ENCODE data around the gene HERPUD2.
"Not testable (repeated sequence)": the region's sequence is repeated elsewhere in the genome, so short reads cannot be mapped to it uniquely, and the experiment has no call there.

HERPUD2 gene

DNA sequence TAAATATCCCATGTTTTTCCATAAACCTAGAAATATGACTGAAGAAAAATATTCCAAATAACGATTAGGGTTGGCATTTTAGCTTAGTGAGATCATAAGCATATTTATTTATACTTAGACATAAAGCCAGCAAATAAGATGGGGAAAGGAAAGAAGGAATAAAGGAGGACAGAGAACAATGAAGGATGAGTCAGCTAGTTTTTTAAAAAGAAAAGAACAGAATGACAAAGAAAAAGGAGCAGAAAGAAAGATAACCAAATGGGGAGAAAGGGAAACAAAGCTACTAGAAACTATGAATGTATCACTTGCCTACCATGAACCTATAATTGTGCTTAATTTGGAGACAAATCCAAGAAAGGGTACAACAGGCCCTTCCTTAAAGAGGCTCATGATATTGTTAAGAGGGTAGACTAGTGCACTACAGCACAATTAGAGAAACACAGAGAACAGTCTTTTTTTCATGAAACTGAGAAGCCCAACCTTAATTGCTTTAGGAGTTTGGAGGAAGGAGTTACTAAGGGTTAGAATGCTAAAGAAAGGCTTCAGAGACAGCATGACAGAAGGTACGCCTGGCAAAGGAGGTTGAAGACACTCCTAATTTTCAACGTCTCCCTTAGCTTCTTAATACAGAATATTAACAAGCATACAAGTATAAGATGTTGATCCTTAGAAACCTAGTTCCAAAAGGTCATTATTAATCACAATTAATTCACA lies 23.9 kb downstream of the HERPUD2 start:
- DNase-seq (ENCODE audit: low spot score in 2 of 2) = no peak
- no peak overlapping the region for H3K4me3 Mint-ChIP-seq
- H3K27ac Mint-ChIP-seq = no peak overlapping the region
- no peak for ATAC-seq
- peaks cover 56% of the 10 kb centered on the region for H3K36me3 Mint-ChIP-seq
- H3K4me1 Mint-ChIP-seq = peaks cover 29% of the 10 kb centered on the region
- no peaks in the 10 kb centered on the region for H3K9me3 Mint-ChIP-seq

GRCh38 chr7:35660411-35660810 lies 34.5 kb downstream of the HERPUD2 start:
- DNase-seq (ENCODE audit: low spot score in 2 of 2); H3K27ac Mint-ChIP-seq; ATAC-seq; H3K4me3 Mint-ChIP-seq; H3K9me3 Mint-ChIP-seq: not testable (repeated sequence)
- H3K36me3 Mint-ChIP-seq = peaks cover 45% of the 10 kb centered on the region
- H3K4me1 Mint-ChIP-seq = peaks cover 39% of the 10 kb centered on the region

GRCh38 chr7:35658606-35659201 lies 36.2 kb downstream of the HERPUD2 start:
- Mint-ChIP-seq H3K27ac (peak overlapping the region; percentile 73), H3K36me3 (peaks cover 44% of the 10 kb centered on the region), H3K9me3 (peaks cover 6% of the 10 kb centered on the region), H3K4me3 (no peak overlapping the region), H3K4me1 (peaks cover 53% of the 10 kb centered on the region)
- DNase-seq (ENCODE audit: low spot score in 2 of 2) = no peak
- ATAC-seq = peak; percentile 93

GRCh38 chr7:35657125-35657524 lies 37.8 kb downstream of the HERPUD2 start:
- peaks cover 69% of the 10 kb centered on the region for H3K4me1 Mint-ChIP-seq
- peaks cover 46% of the 10 kb centered on the region for H3K36me3 Mint-ChIP-seq

GRCh38 chr7:35654558-35654957 lies 40.4 kb downstream of the HERPUD2 start:
- Mint-ChIP-seq H3K4me1 (peaks cover 89% of the 10 kb centered on the region), H3K27ac (peak overlapping the region; percentile 44), H3K36me3 (peaks cover 46% of the 10 kb centered on the region)
- ATAC-seq; H3K9me3 Mint-ChIP-seq; DNase-seq (ENCODE audit: low spot score in 2 of 2); H3K4me3 Mint-ChIP-seq: not testable (repeated sequence)

More at GRCh38 chr7:35657125-35657524, 37.8 kb downstream of the HERPUD2 start:
- Mint-ChIP-seq H3K9me3 (peaks cover 8% of the 10 kb centered on the region), H3K4me3 (no peak overlapping the region), H3K27ac (peak overlapping the region; percentile 65)
- ATAC-seq (peak; percentile 83), DNase-seq (ENCODE audit: low spot score in 2 of 2) (no peak)

DNA sequence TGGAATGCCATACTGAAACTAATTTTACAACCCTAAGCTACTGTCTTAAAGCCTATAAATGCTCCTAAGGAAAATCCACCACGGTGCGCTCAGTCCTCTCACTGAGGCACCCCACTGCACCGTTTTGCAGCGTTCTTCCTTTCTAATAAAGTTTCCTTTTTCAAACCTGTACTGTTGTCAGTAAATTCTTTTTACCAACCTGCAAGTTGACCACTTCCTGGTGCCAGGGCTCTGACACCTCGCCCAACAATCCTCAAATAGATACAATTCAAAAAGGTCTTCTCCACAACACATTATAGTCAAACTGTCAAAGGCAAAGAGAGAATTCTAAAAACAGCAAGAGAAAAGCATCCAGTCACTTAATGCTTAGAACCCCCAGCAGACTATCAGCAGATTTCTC lies 42.8 kb downstream of the HERPUD2 start:
- peak overlapping the region; percentile 86 for H3K27ac Mint-ChIP-seq
- peaks cover 33% of the 10 kb centered on the region for H3K36me3 Mint-ChIP-seq
- H3K9me3 Mint-ChIP-seq = peaks cover 8% of the 10 kb centered on the region
- H3K4me1 Mint-ChIP-seq = peaks cover 84% of the 10 kb centered on the region
- peak overlapping the region; percentile 65 for H3K4me3 Mint-ChIP-seq
- DNase-seq (ENCODE audit: low spot score in 2 of 2) (no peak), ATAC-seq (peak; percentile 77)

DNA sequence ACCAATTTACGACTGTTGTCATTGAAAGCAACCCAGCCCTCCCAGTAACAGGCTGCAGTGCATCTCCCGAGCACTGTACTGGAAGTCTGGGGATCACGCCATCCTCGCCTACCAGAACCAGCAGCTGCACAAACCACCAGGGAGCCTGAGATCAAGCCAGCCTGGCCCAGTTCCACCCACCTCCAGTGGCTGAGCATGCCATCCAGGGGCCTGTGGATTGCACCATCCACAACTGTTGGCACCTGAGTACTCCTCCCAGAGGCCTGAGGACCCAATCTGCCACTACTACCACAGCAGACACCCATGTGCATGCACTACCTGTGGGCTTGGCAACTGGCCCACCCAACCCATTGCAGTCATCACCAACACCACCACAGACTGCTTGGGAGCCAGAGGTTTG lies 44.2 kb downstream of the HERPUD2 start:
- Mint-ChIP-seq H3K36me3 (peaks cover 27% of the 10 kb centered on the region), H3K27ac (no peak overlapping the region), H3K9me3 (peaks cover 8% of the 10 kb centered on the region), H3K4me3 (no peak overlapping the region), H3K4me1 (peaks cover 81% of the 10 kb centered on the region)
- ATAC-seq (no peak), DNase-seq (ENCODE audit: low spot score in 2 of 2) (no peak)

GRCh38 chr7:35649711-35650110 lies 45.2 kb downstream of the HERPUD2 start:
- H3K9me3 Mint-ChIP-seq = peaks cover 6% of the 10 kb centered on the region
- H3K4me1 Mint-ChIP-seq = peaks cover 72% of the 10 kb centered on the region
- H3K27ac Mint-ChIP-seq = no peak overlapping the region
- DNase-seq (ENCODE audit: low spot score in 2 of 2) (no peak), ATAC-seq (no peak)
- H3K36me3 Mint-ChIP-seq = peaks cover 18% of the 10 kb centered on the region
- no peak overlapping the region for H3K4me3 Mint-ChIP-seq

DNA sequence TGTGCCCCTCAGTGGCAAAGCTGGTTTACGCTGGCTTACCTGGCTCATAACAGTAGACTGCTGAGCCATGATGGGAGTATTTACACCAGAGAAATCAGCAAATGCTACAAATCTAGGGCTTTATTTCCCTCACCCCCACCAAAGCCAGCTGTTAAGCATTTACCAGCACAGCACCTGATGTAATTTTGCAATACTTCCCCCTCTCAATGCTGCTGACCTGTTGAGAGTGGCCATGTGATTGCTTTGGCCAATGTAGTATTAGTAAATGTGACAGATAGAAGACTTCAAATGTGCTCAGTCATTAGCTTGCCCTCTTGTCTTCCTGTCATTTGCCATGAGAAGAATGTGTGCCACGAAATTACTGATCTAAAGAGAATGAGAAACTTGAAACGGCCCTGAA lies 46.6 kb downstream of the HERPUD2 start:
- peak overlapping the region; percentile 13 for H3K27ac Mint-ChIP-seq
- H3K4me3 Mint-ChIP-seq = no peak overlapping the region
- peaks cover 6% of the 10 kb centered on the region for H3K9me3 Mint-ChIP-seq
- peaks cover 67% of the 10 kb centered on the region for H3K4me1 Mint-ChIP-seq
- ATAC-seq = no peak
- DNase-seq (ENCODE audit: low spot score in 2 of 2) = no peak
- peaks cover 7% of the 10 kb centered on the region for H3K36me3 Mint-ChIP-seq

DNA sequence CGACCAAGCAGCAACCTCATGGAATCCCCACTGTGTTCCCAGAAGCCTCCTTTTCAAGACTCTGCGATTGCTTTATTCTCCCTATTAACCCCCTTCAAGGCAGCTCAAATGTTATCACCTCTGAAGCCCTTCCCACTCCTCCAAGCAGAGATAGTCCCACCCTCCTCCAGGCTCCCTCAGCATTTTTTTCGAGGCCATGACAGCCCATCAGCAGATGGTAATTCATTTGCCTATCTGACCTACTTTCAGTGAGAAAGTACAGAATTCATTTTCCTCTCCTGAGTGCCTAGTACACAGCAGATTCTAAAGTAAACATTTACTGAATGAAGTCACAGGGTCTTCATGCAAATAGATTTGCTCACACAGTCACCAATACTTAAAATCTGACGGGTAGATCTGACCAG lies 47.8 kb downstream of the HERPUD2 start:
- DNase-seq (ENCODE audit: low spot score in 2 of 2) = no peak
- Mint-ChIP-seq H3K36me3 (peaks cover 6% of the 10 kb centered on the region), H3K4me3 (peak overlapping the region; percentile 56), H3K27ac (peak overlapping the region; percentile 70), H3K9me3 (no peaks in the 10 kb centered on the region), H3K4me1 (peaks cover 67% of the 10 kb centered on the region)
- peak; percentile 57 for ATAC-seq

DNA sequence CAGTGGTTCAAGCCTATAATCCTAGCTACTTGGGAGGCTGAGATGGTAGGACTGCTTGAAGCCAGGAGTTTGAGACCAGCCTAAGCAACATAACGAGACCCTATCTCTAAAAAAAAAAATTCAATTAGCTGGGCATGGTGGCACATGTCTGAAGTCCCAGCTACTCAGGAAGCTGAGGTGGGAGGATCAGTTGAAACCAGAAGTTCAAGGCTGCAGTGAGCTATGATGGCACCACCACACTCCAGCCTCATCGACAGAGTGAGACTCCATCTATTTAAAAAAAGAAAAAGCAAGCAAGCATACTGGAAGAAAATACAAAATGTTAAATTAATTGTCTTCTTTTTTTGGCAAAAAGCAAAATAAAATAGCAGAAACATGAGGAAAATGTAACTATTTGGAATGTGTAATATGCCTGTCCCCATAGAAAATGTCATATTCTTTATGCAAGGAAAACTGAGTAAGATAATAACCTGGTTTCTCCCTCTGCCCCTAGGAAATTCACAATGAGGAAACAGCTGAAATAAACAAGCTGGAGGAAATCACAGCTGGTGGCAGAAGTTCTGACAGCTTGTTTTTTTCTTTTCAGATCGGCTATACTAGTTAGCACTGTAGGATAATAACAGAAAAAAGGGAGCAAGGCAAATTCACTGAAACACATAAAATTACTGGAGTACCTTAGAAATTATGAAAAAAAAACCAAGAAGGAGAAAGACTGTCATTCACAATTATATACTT lies 48.5 kb downstream of the HERPUD2 start:
- ATAC-seq (peak; percentile 51), DNase-seq (ENCODE audit: low spot score in 2 of 2) (no peak)
- Mint-ChIP-seq H3K36me3 (peaks cover 6% of the 10 kb centered on the region), H3K27ac (peak overlapping the region; percentile 70), H3K4me3 (peak overlapping the region; percentile 56), H3K9me3 (no peaks in the 10 kb centered on the region), H3K4me1 (peaks cover 69% of the 10 kb centered on the region)

- Mint-ChIP-seq H3K9me3 (no peaks in the 10 kb centered on the region), H3K4me1 (peaks cover 66% of the 10 kb centered on the region), H3K27ac (no peak overlapping the region), H3K4me3 (peak overlapping the region; percentile 56), H3K36me3 (peaks cover 6% of the 10 kb centered on the region)
- DNase-seq (ENCODE audit: low spot score in 2 of 2) (no peak), ATAC-seq (no peak)
Observed at GRCh38 chr7:35645691-35646090, 49.2 kb downstream of the HERPUD2 start.

DNA sequence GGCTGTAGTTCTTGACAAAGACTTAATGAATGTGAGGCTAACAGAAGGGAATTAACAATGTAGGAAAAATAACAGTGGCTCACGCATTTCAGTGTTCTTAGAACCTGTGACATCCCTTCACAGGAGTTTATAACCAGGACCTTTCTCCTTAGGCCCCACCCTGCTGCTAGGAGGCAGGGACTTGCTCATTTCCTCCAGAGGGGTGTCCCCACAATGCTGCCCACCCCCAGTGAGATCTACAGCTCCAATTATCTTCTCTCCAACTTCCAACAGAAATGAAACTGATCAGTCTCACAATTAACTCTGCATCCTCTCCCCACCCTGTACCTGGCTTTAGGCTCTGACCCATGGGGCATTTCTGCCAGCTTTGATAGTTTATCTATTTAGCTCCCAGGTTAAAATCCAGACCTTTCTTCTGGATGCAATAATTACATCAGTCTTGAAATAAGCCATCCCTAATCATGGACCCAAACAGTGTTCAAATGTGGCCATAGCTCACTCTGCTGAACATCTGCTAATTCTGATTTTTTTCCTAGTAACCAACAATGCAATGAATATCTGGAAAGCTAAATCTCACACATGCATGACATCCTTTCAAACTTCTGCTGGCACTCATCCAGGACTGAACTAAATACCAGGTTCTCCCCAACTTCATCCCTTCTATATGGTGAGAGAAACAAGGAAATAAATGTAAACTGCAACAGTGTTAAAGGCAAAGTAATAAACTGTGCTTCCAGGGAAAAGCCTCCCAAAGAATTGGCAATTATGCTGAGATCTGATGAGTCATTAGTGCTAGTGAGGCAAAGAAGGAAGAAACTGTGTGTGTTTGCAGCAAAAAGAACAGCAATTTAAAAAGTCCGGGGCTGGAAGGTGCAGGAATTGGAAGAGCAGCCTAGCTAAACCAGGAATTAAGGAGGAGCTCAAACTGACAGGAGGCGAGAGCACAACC lies 64.6 kb downstream of the HERPUD2 start:
- peak overlapping the region; percentile 56 for H3K27ac Mint-ChIP-seq
- peaks cover 64% of the 10 kb centered on the region for H3K36me3 Mint-ChIP-seq
- no peaks in the 10 kb centered on the region for H3K9me3 Mint-ChIP-seq
- ATAC-seq (no peak), DNase-seq (ENCODE audit: low spot score in 2 of 2) (no peak)
- no peak overlapping the region for H3K4me3 Mint-ChIP-seq
- H3K4me1 Mint-ChIP-seq = no peaks in the 10 kb centered on the region

DNA sequence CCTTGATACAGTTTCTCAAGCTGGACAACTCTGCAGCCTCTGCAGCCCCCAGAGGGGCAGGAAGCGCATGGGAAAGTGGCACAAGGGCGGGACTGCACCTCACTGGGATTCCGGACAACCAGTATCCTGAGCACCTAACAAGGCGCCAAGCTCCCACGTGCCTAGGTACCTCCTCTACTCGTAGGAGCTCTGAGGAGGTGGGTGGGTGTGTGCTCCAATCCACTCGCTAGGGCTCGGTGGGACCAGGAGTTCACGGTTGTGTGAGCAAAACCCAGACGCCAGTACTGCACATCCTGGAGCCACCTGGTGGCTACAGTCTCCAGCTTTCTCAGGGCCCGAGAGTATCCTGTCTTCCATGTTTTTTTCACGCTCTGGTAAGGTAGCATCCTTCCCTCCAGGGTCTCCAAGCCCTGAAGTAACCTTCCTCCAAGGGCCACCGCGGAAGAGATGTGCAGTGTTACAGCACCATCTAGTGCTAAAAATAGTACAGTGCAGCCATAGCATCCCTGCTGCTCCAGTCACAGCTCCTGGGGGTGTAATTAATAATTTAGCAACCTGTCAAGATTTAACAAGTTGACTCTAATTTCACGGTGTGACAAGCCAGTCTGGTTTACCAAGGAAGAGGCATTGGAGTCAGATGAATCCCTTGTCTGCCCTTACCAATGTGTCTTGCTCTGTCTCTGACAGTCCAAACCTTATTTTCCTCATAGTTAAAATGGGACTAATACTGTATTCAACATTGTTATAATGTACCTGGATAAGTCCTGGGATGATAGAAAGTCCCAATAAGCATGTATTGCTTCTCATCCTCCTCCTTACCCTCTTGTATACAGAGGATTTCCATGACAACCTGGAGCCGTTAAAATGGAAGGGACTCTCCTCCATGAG lies 70.4 kb downstream of the HERPUD2 start:
- H3K9me3 Mint-ChIP-seq = no peaks in the 10 kb centered on the region
- DNase-seq (ENCODE audit: low spot score in 2 of 2) (peak; percentile 27 to 70), ATAC-seq (peak; percentile 79)
- no peak overlapping the region for H3K27ac Mint-ChIP-seq
- H3K4me3 Mint-ChIP-seq = no peak overlapping the region
- H3K4me1 Mint-ChIP-seq = peaks cover 6% of the 10 kb centered on the region
- H3K36me3 Mint-ChIP-seq = peaks cover 16% of the 10 kb centered on the region

All from stimulated activated effector memory CD8-positive, alpha-beta T cell treated with anti-CD3 and anti-CD28 coated beads, Interleukin-12 subunit alpha, Interleukin-12 subunit beta, amount 100 ng/mL, for 72 hours (primary cell).